Effector CD4-positive, alpha-beta T cell (primary cell): ENCODE data around the gene TMEM115.
"Not testable (repeated sequence)": the region's sequence is repeated elsewhere in the genome, so short reads cannot be mapped to it uniquely, and the experiment has no call there.

Experiments
- DNase-seq: peaks from one replicate; pipeline ENCODE4 v3.0.0-alpha.2; 2020

Gene TMEM115

GRCh38 chr3:50314342-50314741, 45.0 kb downstream of the TMEM115 start:
- DNase-seq: no peak

GRCh38 chr3:50312041-50312440, 47.3 kb downstream of the TMEM115 start:
- not testable (repeated sequence) for DNase-seq
